ENCODE results near the gene MST1. TPM values are rescaled to one million over a fixed set of nuclear protein-coding genes. Genes with fewer than 3 reads are reported as not detected.

The MST1 gene
- total RNA-seq, 1 donor from 2014 or later: 12.4 TPM

DNA sequence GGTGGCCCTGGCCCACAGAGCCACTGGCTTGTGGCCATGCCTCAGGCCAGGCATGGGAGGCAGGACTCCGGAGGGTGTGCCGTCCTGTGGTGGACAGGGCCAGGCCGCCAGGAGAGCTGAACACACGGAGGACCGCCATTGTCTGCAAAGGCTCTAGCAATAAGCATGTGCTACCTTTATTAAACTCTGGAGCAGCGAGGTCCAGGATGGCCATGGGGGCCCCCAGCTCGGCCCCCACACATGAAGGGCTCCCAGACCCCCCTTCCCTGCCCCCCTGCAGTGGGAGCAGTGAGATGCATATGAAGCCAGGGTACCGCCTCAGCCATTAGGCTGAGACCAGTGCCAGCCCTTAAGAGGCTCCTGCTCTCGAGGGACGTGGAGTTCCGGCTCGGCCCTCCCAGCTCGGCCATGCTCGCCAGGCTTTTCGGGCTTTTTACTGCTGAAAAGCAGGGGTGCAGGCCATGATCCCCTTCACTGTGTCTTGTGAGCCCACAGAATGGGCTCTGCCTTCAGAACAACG, 27.5 kb upstream of the MST1 start:
- no peak overlapping the region for H3K4me3 ChIP-seq (ENCODE audit: low read depth, low read length)
- no peaks in the 10 kb centered on the region for H3K36me3 ChIP-seq (ENCODE audit: control insufficient read depth, insufficient read depth, low read length)
- no peak for DNase-seq (ENCODE audit: low read depth)
- H3K27me3 ChIP-seq (ENCODE audit: control insufficient read depth, insufficient read depth, low read length): peaks cover 11% of the 10 kb centered on the region
- no peak for TF ChIP-seq CTCF (IDR thresholded peaks at IDR 0.05; ENCODE audit: insufficient read depth, low read length, poor library complexity, severe bottlenecking)

DNA sequence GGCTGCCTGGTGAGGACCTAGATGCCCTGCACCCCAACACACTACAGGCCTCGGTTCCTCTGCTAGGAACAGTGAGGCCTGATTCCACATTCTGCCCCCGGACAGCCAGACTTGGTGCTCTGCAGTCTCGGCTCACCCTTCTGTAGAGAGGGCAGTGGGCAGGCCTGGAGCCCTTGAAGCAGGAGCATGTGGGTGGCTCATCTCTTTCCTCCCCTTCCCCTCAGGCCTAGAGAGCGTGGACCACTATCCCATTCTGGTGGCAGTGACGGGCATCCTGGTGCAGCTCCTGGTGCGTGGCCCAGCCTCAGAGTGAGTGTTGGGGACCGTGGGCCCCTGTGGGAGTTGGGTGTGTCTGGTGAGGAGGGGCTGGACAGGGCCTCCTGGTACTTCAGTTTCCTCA, 26.9 kb upstream of the MST1 start:
- peaks cover 11% of the 10 kb centered on the region for H3K27me3 ChIP-seq (ENCODE audit: control insufficient read depth, insufficient read depth, low read length)
- no peak for DNase-seq (ENCODE audit: low read depth)
- no peak overlapping the region for H3K4me3 ChIP-seq (ENCODE audit: low read depth, low read length)
- H3K36me3 ChIP-seq (ENCODE audit: control insufficient read depth, insufficient read depth, low read length): no peaks in the 10 kb centered on the region
- no peak for TF ChIP-seq CTCF (IDR thresholded peaks at IDR 0.05; ENCODE audit: insufficient read depth, low read length, poor library complexity, severe bottlenecking)

DNA sequence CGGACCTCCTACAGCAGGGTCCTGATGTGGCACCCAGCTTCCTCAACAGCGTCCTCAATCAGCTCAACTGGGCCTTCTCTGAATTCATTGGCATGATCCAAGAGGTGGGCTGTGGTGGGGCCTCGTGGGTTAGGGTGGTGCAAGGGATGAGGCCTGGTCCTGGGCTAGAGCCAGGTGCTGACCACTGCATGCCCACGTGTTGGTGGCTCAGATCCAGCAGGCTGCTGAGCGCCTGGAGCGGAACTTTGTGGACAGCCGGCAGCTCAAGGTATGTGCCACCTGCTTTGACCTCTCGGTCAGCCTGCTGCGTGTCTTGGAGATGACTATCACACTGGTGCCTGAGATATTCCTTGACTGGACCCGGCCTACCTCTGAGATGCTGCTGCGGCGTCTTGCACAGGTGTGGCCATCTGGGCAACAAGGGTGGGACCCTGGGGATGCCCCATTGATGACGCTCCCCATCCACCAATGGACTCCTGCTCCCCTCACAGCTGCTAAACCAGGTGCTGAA, 26.4 kb upstream of the MST1 start:
- no peak for TF ChIP-seq CTCF (IDR thresholded peaks at IDR 0.05; ENCODE audit: insufficient read depth, low read length, poor library complexity, severe bottlenecking)

GRCh38 chr3:49714728-49715550, 25.7 kb upstream of the MST1 start:
- no peak for TF ChIP-seq CTCF (IDR thresholded peaks at IDR 0.05; ENCODE audit: insufficient read depth, low read length, poor library complexity, severe bottlenecking)
- peaks cover 11% of the 10 kb centered on the region for H3K27me3 ChIP-seq (ENCODE audit: control insufficient read depth, insufficient read depth, low read length)
- H3K4me3 ChIP-seq (ENCODE audit: low read depth, low read length): no peak overlapping the region
- no peak for DNase-seq (ENCODE audit: low read depth)
- no peaks in the 10 kb centered on the region for H3K36me3 ChIP-seq (ENCODE audit: control insufficient read depth, insufficient read depth, low read length)

More for the DNA sequence above, 26.4 kb upstream of the MST1 start:
- DNase-seq (ENCODE audit: low read depth): no peak
- no peak overlapping the region for H3K4me3 ChIP-seq (ENCODE audit: low read depth, low read length)
- H3K36me3 ChIP-seq (ENCODE audit: control insufficient read depth, insufficient read depth, low read length): no peaks in the 10 kb centered on the region
- H3K27me3 ChIP-seq (ENCODE audit: control insufficient read depth, insufficient read depth, low read length): peaks cover 11% of the 10 kb centered on the region

DNA sequence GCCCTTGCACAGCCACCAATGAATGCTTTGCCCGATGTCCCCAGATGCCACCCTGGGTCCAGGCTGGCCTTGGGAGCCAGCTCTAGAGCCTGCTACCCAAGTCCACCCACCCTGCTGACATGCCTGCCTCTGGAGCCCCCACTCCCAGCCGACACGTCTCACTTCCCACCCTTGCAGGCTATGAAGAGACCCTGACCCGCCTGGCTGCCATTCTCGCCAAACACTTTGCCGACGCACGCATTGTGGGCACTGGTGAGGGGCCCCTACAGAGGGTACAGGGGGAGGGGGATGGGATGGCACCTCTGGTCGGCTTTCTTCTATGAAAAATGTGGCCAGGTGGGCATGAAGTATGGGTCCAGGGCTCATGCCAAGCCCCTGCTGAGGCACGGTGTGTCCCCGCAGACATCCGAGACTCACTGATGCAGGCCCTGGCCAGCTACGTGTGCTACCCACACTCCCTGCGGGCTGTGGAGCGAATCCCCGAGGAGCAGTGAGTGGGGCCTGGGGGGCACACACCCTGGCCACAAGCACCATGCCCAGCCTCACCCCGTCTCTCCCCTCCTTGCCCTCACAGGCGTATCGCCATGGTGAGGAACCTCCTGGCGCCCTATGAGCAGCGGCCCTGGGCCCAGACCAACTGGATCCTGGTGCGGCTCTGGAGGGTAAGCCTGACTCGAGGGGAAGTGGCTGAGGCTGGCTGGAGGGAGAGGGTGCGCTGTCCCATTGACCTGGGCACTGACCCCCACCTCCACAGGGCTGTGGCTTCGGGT, 24.2 kb upstream of the MST1 start:
- H3K4me3 ChIP-seq (ENCODE audit: low read depth, low read length): no peak overlapping the region
- H3K27me3 ChIP-seq (ENCODE audit: control insufficient read depth, insufficient read depth, low read length): peaks cover 5% of the 10 kb centered on the region
- DNase-seq (ENCODE audit: low read depth): no peak
- TF ChIP-seq CTCF (IDR thresholded peaks at IDR 0.05; ENCODE audit: insufficient read depth, low read length, poor library complexity, severe bottlenecking): no peak
- H3K36me3 ChIP-seq (ENCODE audit: control insufficient read depth, insufficient read depth, low read length): no peaks in the 10 kb centered on the region

Measured in kidney epithelial cell (primary cell).